Gastroesophageal sphincter (tissue), 4 donors: ENCODE results near the gene PAQR9. TPM values are rescaled to one million over a fixed set of nuclear protein-coding genes. Genes with fewer than 3 reads are reported as not detected.

ENCODE experiments used
- ATAC-seq: fragments of 150-250 bp; one replicate; pipeline ENCODE4 v1.9.1; 2016; ENCODE audit warnings: mild to moderate bottlenecking, moderate library complexity
- H3K27ac ChIP-seq, 4 donors: fragments of 200-600 bp; sonication (generic) in 3 of 4; 1 replicate in 3 of 4; 2 replicates in 1 of 4; pipeline ENCODE4 v1.5.1; 2016 to 2019
- H3K27me3 ChIP-seq: fragments of 200-600 bp; sonication (generic); one replicate; pipeline ENCODE4 v1.5.1; 2019
- H3K36me3 ChIP-seq, 2 donors: fragments of 200-600 bp; sonication (generic); one replicate each; pipeline ENCODE4 v1.5.1; 2019; ENCODE audit warnings: control low read depth in 1 of 2
- H3K4me1 ChIP-seq, 3 donors: fragments of 200-600 bp; sonication (generic); 1 replicate in 2 of 3; 2 replicates in 1 of 3; pipeline ENCODE4 v1.5.1; 2016 to 2019; ENCODE audit warnings: control low read depth in 2 of 3
- H3K4me3 ChIP-seq, 2 donors: fragments of 200-600 bp; sonication (generic); one replicate each; pipeline ENCODE4 v1.5.1; 2019; ENCODE audit warnings: mild to moderate bottlenecking in 1 of 2, moderate library complexity in 1 of 2
- H3K9me3 ChIP-seq, 3 donors: fragments of 200-600 bp; sonication (generic); one replicate each; pipeline ENCODE4 v1.5.1; 2017 to 2019; ENCODE audit warnings: control low read depth in 2 of 3
- CTCF ChIP-seq, 4 experiments: fragments of 200-600 bp in 2 of 4; fragments of 450-650 bp in 2 of 4; sonication (generic) in 1 of 4; IDR thresholded peaks; one replicate each; pipeline ENCODE4 v1.5.1; 2017 to 2019; ENCODE audit warnings: antibody characterized with exemption in 4 of 4, mild to moderate bottlenecking in 2 of 4, moderate library complexity in 2 of 4
- EP300 ChIP-seq: sonication (generic); formaldehyde crosslinking; IDR thresholded peaks from one replicate; pipeline ENCODE4 v1.6.1; 2017; ENCODE audit warnings: antibody characterized with exemption, mild to moderate bottlenecking
- POLR2A ChIP-seq, 2 donors: fragments of 450-650 bp; IDR thresholded peaks; one replicate each; pipeline ENCODE4 v1.6.1; 2017; ENCODE audit warnings: antibody characterized with exemption in 2 of 2, mild to moderate bottlenecking in 2 of 2, moderate library complexity in 1 of 2
- POLR2AphosphoS5 ChIP-seq: sonication (generic); formaldehyde crosslinking; IDR thresholded peaks from one replicate; pipeline ENCODE4 v1.6.1; 2017; ENCODE audit warnings: antibody characterized with exemption
- WGBS, 2 donors: methylation state at CpG; one replicate each; pipeline ENCODE4 v1.1.5; 2018; ENCODE audit warnings: low coverage in 1 of 2; 5-methylcytosine and 5-hydroxymethylcytosine counted together
- small RNA-seq, 4 donors: library from RNA; depleted of rRNA; stranded (forward); fragments of <200 nt; gene quantifications; one replicate each; pipeline ENCODE3, GENCODE V24; 2016
- total RNA-seq, 4 donors: library from RNA; depleted of rRNA; stranded (reverse); fragments of >200 nt; gene quantifications; one replicate each; pipeline ENCODE4 v1.1.0, GENCODE V29; 2016

The PAQR9 gene
- total RNA-seq, 4 donors from 2014 or later, result not detected

DNA sequence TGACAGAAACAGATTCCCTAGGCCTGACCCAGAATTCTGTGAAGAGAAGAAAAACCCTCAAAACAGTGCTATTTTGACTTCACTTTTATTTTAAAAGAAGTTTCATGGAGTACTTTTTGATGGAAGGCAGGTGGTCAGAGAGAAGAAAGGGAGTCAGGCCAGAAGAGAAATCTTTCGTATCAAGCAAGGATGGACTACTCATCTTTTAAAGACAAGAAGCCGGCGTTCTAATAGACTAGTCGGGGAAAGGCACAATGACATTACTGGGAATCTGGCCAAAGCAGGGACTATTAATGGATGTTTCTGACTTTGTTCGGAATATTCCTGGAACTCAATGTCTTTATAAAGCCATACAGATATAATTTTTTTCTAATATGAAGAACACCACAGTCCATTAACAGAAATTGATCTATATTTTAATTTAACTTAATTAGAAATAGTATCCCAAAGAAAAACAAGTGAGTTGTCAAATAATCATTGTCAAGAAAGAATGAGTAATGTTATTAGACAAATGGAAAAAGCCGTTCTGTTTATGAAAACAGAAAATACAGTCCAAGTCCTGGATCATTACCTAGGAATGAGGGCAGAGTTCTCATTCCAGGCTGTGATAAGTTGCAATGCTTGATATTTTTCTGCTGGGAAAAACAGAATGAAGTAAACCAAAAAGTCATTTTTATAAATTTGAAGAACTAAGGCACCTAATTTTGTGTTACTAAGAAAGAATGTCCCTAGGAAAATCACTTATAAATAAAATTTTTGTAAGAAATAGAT lies 50.9 kb downstream of the PAQR9 start:
- Histone ChIP-seq H3K36me3 (no peaks in the 10 kb centered on the region), H3K27ac (peak overlapping the region in 3 of 4 donors; percentile 38 to 68 (median 49)), H3K27me3 (no peaks in the 10 kb centered on the region), H3K9me3 (no peaks in the 10 kb centered on the region), H3K4me3 (no peak overlapping the region), H3K4me1 (peaks cover 5 to 23% (median 17%) of the 10 kb centered on the region in 3 donors)
- WGBS, 2 donors, result 0 to 17% methylated on average over 2 to 6 of the region's 6 CpGs
- TF ChIP-seq POLR2A (IDR thresholded peaks at IDR 0.05) (no peak), EP300 (no peak), CTCF (IDR thresholded peaks at IDR 0.05) (no peak), POLR2AphosphoS5 (no peak)
- peak; percentile 64 for ATAC-seq

Small RNAs within 50 kb of the gene (small RNA-seq; reads per million reads assigned to genes)
- gene AC021074.2, result 0 reads per million in 4 donors

Other genes starting within 250 kb of the PAQR9 start
- gene TRPC1, start 239.6 kb downstream of the PAQR9 start, total RNA-seq, result 10 to 100 TPM; 18.8 to 46.7 (median 23.4) TPM
- gene PCOLCE2, start 74.6 kb downstream of the PAQR9 start, total RNA-seq, result 10 to 100 TPM; 13.5 to 88.1 (median 44.2) TPM
- 100 to 1,000 TPM in 1 of 4 donors, 10 to 100 TPM in 3; 40.5 to 111 (median 60.4) TPM for gene U2SURP, start 37.9 kb upstream of the PAQR9 start, total RNA-seq
- gene CHST2, start 156.1 kb upstream of the PAQR9 start, total RNA-seq, result 1 to 10 TPM; 1.6 to 9.8 (median 5.1) TPM